Measurements from ENCODE around the gene SSH3.
A peak's percentile ranks its signal among the peaks of the same experiment; 100 is the strongest.

Gene SSH3

GRCh38 chr11:67277231-67277961 is 25.9 kb upstream of the SSH3 start:
- Histone ChIP-seq H3K27ac (replicated peaks) (peak overlapping the region; percentile 100), H3K27me3 (ENCODE audit: insufficient read depth, poor library complexity, severe bottlenecking) (no peaks in the 10 kb centered on the region), H3K4me3 (replicated peaks; ENCODE audit: insufficient read depth, low read length) (peak overlapping the region; percentile 22)
- TF ChIP-seq REST (IDR thresholded peaks at IDR 0.05; ENCODE audit: insufficient replicate concordance, low read depth) = no peak
- TF ChIP-seq POLR2AphosphoS5 (IDR thresholded peaks at IDR 0.05; ENCODE audit: low read depth) = peak; percentile 88
- peak; percentile 87; the same call in 1 of the 2 replicates for TF ChIP-seq SPI1 (IDR thresholded peaks at IDR 0.05; ENCODE audit: borderline replicate concordance, low read depth)
- peak; percentile 63 for TF ChIP-seq GABPA (IDR thresholded peaks at IDR 0.05; ENCODE audit: low read depth)
- TF ChIP-seq CTCF (IDR thresholded peaks at IDR 0.05; ENCODE audit: insufficient read depth, low read length) = no peak
- peak; percentile 98 to 99 for DNase-seq (ENCODE audit: low read depth in 1 of 2, low spot score in 1 of 2)

GRCh38 chr11:67278135-67278938 is 25.0 kb upstream of the SSH3 start:
- Histone ChIP-seq H3K27me3 (ENCODE audit: insufficient read depth, poor library complexity, severe bottlenecking) (no peaks in the 10 kb centered on the region), H3K27ac (replicated peaks) (peak overlapping the region; percentile 100), H3K4me3 (replicated peaks; ENCODE audit: insufficient read depth, low read length) (peak overlapping the region; percentile 22; the same call in 1 of the 2 replicates)
- TF ChIP-seq POLR2AphosphoS5 (IDR thresholded peaks at IDR 0.05; ENCODE audit: low read depth) (peak; percentile 52; the same call in 1 of the 2 replicates), SPI1 (IDR thresholded peaks at IDR 0.05; ENCODE audit: borderline replicate concordance, low read depth) (no peak)
- DNase-seq (ENCODE audit: low read depth in 1 of 2, low spot score in 1 of 2) = no peak

GRCh38 chr11:67278939-67279588 is 24.3 kb upstream of the SSH3 start:
- TF ChIP-seq GABPA (IDR thresholded peaks at IDR 0.05; ENCODE audit: low read depth) (no peak), CTCF (IDR thresholded peaks at IDR 0.05; ENCODE audit: insufficient read depth, low read length) (no peak), POLR2AphosphoS5 (IDR thresholded peaks at IDR 0.05; ENCODE audit: low read depth) (0 out of 2 replicates have a peak, but pooled peaks have one; percentile 35)
- Histone ChIP-seq H3K4me3 (replicated peaks; ENCODE audit: insufficient read depth, low read length) (no peak overlapping the region), H3K27me3 (ENCODE audit: insufficient read depth, poor library complexity, severe bottlenecking) (no peaks in the 10 kb centered on the region), H3K27ac (replicated peaks) (peak overlapping the region; percentile 100)
- DNase-seq (ENCODE audit: low read depth in 1 of 2, low spot score in 1 of 2) = peak in 1 of 2 experiments; percentile 9

GRCh38 chr11:67279589-67280340 is 23.6 kb upstream of the SSH3 start:
- peak overlapping the region; percentile 100 for H3K27ac ChIP-seq (replicated peaks)
- H3K4me3 ChIP-seq (replicated peaks; ENCODE audit: insufficient read depth, low read length) = no peak overlapping the region
- no peaks in the 10 kb centered on the region for H3K27me3 ChIP-seq (ENCODE audit: insufficient read depth, poor library complexity, severe bottlenecking)
- TF ChIP-seq CTCF (IDR thresholded peaks at IDR 0.05; ENCODE audit: insufficient read depth, low read length) (no peak), SPI1 (IDR thresholded peaks at IDR 0.05; ENCODE audit: borderline replicate concordance, low read depth) (peak; percentile 16; the same call in 1 of the 2 replicates), GABPA (IDR thresholded peaks at IDR 0.05; ENCODE audit: low read depth) (no peak)
- DNase-seq (ENCODE audit: low read depth in 1 of 2, low spot score in 1 of 2) = no peak

Measured in HL-60 (cell line).